ENCODE measurements around the gene EPHB2.
"Not testable (repeated sequence)": the region's sequence is repeated elsewhere in the genome, so short reads cannot be mapped to it uniquely, and the experiment has no call there.

EPHB2 gene

DNA sequence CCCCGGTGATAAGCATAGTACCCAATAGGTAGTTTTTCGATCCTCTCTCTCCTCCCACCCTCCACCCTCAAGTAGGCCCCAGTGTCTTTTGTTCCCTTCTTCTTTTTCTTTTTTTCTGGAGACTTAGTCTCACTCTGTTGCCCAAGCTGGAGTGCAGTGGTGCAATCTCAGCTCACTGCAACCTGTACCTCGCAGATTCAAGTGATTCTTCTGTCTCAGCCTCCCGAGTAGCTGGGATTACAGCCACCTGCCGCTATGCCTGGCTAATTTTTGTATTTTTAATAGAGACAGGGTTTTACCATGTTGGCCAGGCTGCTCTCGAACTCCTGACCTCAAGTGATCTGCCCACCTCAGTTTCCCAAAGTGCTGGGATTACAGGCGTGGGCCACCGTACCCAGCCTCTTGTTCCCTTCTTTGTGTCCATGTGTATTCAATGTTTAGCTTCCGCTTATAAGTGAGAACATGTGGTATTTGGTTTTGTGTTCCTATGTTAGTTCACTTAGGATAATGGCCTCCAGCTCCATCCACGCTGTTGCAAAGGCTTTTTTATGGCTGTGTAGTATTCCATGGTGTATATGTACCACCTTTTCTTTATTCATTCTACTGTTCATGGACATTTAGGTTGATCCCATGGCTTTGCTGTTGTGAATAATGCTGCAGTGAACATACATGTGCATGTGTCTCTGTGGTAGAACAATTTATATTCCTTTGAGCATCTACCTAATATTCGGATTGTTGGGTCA is 133.0 kb downstream of the EPHB2 start:
- DNase-seq: not testable (repeated sequence)

DNA sequence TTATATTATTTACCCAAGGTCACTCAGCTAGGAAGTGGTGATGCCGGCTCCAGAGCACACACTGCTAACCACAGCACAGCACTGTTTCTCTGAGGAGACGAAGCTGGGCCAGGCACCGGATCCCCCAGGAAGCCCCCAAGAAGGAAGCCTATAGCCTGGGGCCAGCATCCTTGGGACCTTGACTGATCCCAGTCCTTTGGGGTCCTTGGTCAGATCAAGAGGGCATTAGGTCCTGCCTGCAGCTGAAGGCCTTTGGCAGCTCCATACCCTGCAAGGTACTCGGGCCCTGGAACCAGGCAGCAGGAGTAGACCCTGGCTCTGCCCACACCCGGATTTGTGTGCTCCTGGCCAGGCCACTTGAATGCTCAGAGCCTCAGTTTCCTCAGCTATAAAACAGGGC is 134.0 kb downstream of the EPHB2 start:
- DNase-seq: no peak

DNA sequence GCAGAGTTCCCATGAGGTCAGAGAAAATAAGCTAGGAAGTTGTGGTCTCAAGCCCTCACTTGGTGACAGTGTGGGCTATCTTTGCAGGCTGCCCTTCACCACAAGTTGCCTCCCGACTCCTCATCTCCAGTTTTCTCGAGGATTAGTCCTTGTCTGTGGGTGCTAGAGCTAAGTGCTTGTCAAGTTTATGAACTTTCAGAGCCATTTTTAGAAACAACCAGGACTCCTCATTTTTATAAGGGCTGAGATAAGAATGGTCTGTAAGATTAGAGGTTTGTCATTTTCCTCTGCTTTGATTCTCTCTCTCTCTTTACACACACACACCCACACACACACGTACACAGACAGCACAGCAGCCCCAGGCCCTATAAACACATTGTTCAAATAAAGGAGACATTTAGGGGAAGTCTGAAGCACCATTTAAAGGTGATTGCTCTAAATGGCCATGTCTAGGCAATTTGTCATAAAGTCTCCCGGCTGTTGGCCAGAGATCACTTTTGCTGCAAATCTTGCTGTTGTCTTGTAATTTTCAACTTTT is 134.8 kb downstream of the EPHB2 start:
- DNase-seq: no peak

DNA sequence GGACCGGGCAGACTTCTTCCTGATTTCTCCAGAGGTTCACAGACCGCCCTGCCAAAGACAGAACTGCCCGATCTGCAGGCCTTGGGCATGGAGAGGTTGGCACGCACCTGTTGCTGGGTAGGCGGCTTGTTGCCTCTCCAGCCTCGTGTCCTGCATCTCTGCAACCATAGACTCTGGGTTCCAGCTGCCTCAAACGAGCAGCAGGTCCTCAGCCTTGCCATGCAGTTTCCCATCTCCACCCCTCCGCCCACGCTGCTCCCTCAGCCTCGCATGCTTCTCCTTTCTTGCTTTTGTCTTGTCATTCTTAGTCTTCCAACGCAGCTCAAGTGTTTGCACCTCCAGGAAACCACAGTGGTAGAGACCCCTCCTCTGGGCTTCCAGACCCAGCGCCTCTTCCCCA is 135.8 kb downstream of the EPHB2 start:
- DNase-seq: no peak

DNA sequence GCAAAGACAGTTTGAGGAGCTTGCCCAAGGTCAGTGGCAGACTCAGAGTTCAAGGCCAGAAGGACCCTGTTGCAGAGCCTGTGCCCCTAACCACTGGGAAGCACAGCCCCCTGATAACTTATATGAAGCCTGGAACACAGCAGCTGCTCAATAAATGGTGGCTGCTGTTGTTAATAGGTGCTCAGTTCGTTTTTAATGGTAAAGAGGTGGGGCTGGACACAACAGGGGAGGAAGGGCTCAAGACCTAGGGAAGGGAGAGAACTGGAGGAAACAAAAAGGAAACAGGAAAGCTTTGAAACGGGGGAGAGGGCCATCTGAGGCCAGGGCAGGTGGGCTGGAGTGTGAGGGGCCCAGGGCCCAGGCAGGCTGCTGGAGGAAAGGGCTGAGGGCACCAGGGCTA is 136.6 kb downstream of the EPHB2 start:
- DNase-seq: no peak

DNA sequence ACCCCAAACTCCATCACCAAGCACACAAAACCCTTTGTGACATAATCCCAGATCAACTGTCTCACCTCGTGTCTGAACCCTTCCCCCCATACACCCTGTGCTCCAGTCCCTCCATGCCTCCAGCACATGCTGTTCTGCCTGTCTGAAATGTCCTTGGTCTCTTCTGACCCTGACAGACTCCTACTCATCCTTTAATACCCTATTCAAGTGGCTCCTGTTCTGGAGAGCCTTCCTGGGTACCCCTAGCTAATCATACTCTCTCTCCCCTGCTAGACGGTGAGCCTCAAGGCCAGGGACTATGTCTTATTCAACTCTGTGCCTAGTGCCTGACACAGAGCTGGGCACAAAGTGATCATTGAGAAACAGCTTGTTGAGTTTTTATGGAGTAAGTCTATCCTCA is 137.1 kb downstream of the EPHB2 start:
- DNase-seq: no peak

DNA sequence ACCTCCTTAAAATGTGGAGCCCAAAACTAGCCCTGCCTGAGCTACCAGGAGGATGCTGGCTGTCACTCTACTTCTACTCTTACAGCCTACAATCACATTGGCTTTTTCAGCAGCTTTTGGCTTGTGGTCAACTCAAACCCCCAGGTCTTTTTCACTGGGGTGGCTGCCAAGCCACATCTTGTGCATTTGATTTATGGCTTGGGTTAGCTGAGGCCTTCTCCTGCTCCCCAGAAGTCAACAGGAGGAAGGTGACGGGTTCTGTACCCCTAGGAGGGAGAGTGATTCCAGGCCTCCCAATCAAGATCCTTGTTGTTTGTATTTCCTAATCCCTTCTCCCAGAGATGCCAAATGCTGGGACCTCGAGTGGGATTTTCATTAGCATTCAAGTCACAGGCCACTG is 137.8 kb downstream of the EPHB2 start:
- DNase-seq: no peak

DNA sequence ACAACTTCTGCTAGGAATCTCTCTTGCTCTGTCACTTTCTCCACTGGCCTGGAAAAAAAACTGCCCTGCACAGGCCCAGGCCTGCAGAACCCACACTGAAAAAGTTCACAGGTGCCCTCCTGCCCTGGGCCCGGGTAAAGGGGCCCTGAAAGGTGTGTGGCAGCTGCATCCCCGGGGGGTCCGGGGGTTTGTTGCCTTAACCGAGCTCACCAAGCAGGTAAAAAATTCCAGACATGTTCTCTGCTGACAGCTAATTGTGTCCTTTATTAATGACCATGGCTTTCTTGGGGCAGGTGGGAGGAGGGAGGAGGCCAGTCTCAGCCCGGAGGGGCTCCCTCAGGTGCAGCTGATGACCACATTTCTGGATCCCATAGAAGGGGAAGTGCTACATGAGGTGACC is 139.1 kb downstream of the EPHB2 start:
- no peak for DNase-seq

DNA sequence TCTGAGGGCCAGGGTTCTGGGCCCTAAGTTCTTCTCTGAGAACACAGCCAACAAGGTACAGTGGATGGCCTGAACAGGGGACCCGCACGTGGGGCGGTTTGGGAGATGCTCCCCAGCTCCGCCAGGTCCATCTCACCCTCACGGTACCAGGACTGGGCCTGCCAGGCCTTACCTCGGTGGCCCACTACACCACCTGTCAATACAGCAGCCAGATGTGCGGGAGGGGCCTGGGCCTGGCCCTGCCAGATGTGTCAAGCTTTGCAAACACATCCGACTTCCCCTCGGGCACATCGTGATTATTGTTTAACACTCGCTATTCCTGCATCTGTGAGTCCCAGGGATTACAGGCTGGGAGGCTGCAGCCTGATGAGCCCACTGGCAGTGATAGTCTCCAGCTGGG is 139.6 kb downstream of the EPHB2 start:
- no peak for DNase-seq

DNA sequence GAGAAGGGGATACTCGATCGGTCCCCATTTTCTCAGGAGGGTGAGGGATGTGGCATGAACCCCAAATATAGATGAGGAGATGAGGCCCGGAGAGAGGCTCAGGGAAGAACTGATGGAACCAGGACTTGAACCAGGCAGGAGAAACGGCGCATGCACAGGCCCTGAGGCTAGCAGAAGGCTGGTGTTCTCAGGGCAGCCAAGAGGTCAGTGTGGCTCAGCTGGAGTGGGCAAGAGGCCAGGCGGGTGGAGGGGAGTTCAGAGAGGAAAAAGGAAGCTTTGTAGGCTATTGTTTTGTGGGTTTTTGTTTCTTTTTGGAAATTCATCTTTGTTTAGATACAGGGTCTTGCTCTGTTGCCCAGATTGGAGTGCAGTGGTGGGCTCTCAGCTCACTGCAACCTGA is 140.0 kb downstream of the EPHB2 start:
- DNase-seq: no peak

DNA sequence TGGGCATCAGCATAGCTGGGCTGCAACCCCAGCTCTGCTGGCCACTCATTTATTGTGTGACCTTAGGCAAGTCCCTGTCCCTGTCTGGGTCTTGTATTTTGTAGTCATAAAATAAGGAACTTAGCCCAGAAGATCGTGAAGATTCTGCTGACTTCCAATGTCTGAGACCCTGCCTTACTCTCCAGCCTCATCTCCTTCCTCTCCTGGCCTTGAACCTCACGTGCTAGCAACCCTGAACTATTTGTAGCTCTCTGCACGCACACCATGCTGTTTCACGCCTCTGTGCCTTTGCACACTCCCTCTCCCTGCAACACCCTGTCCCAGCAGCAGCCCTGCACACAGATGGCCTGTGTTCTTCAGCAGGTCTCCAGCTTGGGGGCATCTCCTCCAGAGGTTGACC is 140.9 kb downstream of the EPHB2 start:
- DNase-seq: no peak

DNA sequence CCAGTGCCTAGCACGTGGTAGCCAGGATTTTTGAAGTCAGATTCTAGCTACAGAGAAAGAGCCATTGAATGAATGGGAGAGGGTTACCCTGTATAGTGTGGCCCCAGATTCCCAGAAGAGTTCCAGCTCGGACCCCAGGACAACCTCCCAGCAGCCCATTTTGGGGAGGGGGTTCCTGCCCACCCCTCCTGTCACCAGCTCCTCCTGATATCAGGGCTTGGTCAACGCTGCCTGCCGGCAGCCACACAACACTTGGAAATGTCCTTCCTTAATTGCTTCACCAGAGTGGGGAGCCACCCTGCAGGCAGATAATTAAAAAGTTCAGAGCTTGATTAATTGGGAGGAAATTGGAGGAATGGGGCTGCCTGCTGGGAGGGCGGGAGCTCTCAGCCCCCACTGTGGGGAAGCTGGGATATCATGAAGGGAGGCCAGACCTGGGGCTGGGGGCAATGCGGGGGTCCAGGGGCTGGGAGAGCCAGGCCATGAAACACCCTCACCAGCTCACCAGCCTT is 141.6 kb downstream of the EPHB2 start:
- no peak for DNase-seq

DNA sequence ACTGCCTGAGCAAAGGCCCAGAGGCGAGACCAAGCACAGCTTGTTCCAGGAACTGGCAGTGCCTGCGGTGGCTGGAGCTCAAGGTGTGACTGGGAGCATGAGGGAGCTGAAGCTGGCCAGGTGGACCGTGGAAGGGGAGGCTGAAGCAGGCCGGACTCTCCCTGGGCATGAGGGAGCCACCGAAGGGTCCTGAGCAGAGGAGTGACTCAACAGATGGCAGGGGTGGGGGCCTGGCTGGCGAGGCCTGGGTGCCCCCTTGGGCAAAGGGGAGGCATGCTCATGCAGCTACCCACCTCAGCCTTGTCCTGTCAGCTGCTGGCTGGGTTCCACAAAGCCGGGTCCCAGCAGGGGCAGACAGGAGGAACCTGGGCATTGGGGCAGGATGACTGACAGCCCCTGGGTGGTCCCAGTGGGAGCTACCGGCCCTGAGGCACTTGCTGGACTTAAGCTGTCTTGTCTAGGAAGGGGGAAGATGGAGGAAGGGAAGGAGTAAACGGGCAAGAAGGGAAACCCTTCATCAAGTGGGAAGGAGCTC is 143.1 kb downstream of the EPHB2 start:
- DNase-seq: no peak

DNA sequence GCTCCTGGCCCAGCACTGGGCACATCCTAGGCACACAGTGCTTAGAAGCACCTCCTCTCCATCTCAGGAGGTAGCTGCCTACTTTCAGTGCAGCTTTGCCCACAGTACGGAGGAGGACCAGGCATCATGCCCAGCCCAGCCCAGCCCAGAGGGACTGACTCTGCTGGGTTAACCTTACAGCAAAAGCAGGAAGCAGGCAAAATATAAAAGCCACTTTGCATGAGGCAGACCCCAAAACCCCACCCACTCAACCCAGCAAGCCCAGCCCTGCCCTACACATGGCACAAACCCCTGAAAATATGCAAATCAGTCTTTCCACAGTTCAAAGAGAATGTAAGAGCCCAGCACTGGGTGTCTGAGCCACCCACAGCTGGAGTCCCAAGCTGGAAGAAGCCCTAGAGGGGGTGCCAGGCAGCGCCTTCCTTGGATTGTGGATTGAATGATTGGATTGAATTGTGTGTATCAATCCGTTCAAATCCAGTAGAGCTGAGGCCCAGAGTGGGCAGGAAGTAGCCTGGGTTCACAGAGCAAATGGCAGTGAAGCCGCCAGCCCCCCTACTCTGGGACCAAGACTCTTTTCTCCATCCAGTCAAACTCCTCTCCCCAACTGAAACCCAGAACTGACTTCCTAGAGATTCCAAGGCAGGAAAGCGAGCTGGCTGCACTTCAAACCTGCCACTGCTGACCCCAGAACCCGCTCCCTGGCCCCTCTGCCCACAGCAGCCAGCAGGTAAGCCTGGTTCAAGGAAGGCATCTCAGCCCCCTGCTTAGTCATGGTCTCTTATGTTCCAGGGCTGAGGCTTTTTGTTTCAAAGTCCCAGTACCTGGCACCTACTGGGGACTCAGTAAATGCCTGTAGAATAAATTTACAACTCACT is 144.3 kb downstream of the EPHB2 start:
- DNase-seq: no peak

DNA sequence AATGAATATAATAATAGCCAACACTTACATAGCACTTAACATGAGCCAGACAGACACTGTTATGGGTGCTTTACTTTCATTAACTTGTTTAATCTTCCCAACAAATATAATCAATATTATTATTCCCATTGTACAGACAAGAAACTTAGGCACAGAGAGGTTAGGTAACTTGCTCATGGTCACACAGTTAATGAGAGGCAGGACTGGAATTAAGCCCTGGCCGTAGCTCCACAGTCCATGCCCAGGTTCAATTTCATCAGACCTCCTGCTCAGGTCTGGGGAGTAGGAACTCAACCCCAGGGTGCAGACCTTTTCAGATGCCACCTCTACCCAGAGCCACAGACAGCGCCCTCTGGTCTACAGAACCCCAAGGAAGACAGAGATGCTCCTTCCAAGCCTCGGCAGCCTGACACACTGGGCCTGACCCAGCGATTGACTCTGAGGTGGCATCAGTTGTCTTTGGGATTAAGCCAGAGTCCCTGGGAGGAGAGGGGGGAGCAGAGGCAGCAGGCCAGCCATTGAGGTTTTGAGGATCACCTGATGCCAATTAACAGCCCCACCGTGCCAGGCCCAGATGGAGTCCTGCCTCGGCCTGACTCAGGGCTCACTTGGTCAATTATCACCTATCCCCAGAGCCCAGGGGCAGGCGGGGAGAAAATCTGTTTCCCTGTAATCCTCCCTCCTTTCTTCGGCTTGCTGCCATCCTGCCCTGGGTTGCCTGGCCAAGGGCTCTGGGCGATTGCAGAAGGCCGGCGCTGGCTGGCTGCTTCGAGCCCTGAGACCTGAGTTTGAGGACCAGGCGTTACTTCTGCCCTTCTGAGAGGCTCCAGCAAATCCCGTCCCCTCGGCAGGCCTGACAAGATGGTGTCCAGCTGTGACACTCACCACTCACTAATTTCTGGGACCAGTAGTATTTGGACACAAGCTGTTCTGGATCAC is 145.3 kb downstream of the EPHB2 start:
- DNase-seq: no peak

DNA sequence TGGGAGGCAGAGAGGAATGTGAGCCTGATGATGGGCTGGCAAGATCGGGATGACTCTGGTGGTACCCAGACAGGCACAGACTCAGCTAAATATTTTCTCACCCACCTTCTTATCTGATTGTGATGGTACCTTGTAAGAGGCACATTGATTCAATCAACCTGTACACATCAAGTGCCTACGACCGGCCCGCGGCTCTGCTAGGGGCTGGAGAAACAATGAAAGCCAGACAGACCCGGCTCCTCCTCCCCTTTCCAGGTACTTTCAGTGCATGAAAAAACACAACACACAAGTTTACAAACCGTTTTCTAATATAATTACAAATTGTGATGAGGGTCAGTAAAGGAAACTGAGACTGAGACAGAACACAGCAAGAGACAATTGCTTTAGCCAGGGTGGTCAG is 147.0 kb downstream of the EPHB2 start:
- no peak for DNase-seq

DNA sequence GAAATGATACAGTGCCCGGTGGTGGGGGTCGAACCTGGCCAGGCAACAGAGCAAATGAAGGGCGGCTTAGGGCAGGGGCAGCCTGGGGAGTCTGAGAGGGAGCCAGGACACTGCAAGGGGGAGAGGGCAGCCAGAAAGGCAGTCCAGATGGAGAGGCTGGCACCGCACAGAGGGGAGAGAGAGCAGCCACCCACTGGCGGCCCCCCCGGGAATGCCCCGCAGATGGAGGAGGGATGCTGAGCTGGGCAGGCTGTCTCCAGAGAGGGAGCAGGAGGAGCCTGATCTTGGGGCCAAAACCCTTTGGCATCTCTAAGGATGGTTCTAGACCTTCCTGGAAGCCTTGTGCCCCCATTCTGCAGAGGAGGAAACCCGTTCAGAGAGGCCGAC is 149.8 kb downstream of the EPHB2 start:
- no peak for DNase-seq

DNA sequence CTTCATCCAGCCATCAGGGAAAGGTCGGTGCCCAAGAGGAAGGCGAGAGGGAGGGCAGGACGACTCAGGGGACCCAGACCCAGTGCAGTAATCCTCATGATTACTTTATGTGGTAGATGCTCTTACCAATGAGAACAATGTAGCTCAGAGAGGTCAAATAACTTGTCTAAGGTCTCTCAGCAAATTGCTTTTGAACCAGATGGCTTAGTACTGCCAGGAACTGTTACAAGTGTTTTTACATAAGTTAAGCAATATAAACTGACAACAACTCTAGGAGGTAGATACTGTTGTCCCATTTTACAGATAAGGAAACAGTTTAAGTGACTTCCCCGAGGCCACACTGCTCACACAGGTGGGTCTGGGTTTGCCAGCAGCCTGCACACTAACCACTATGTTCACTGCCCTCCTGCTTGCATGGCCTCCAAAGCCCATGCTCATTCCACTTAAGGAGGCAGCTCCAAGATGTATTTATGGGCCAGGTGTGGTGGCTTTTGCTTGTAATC is 150.3 kb downstream of the EPHB2 start:
- no peak for DNase-seq

DNA sequence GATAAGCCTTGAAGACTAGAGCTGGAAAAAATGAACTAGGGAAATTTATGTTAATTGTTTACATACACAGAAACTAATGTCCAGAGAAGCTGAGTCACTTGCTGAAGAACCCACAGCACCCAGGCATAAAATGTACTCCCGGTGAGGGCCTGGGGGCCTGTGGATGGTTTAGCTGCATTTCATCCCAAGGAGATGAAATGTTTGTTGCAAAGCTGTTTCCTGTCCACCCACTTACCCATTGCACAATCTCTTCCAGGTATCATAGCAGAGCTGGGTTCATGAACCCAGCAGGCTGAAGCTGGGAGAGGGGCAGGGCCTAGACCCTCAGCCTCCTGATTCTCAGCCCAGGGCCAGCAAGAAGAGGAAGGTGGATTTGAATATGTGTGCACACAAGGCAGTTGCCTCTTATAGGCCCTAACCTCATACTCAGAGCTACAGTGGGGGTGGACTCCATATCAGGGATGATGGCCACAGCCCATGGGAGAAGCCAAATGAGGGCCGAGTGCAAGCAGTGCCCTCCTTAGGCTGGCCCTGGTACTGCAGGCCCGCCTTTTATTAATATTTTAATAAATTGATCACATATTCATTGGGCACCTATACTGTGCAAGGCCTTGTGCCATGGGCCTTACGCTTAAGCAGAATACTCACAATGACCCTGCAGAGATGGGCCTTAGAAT is 151.3 kb downstream of the EPHB2 start:
- no peak for DNase-seq

DNA sequence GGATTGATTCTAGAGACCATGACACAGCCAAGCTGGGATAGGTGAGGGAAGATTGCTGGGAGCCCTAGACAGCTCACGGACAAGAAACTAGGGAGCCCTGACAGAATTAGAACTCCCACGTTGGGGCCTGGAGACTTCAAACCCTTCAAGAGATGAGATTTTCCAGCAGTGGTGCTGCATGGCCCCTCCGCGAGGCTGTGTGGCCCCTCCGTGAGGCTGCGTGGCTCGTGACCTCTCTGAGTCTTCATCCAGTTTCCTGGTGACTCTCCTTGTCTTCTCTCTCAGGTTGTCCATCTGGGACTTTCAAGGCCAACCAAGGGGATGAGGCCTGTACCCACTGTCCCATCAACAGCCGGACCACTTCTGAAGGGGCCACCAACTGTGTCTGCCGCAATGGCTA is 152.1 kb downstream of the EPHB2 start:
- no peak for DNase-seq

DNA sequence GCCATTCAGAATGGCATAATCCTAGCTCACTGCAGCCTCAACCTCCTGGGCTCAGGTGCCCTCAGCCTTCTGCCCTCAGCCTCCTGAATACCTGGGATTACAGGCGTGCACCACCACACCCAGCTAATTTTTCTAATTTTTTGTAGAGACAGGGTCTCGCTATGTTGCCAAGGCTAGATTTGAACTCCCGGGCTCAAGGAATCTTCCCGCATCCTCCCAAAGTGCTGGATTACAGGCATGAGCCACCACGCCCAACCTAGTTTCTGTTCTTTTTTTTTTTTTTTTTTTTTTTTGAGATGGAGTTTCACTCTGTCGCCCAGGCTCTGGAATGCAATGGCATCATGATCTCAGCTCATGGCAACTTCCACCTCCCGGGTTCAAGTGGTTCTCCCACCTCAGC is 153.1 kb downstream of the EPHB2 start:
- no peak for DNase-seq

DNA sequence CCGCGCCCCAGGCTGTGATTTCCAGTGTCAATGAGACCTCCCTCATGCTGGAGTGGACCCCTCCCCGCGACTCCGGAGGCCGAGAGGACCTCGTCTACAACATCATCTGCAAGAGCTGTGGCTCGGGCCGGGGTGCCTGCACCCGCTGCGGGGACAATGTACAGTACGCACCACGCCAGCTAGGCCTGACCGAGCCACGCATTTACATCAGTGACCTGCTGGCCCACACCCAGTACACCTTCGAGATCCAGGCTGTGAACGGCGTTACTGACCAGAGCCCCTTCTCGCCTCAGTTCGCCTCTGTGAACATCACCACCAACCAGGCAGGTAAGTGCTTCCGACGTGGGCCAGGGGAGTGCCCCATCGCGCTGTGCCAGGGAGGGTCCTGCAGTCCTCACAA is 154.2 kb downstream of the EPHB2 start:
- DNase-seq: no peak

All from NCI-H774 (cell line).